ENCODE results near the gene APEH.

The APEH gene

GRCh38 chr3:49673715-49674496 lies at the start of gene APEH:
Gene APEH, plus strand, starts transcription at chr3:49674351. Its CDS starts 51 bp downstream, at chr3:49674402.
- Histone ChIP-seq H2AFZ (ENCODE audit: low read length) (peak within 1 kb of the TSS; percentile 64), H3K4me2 (ENCODE audit: low read depth, low read length, poor library complexity, severe bottlenecking) (peak within 1 kb of the TSS; percentile 97), H3K79me2 (ENCODE audit: insufficient read depth, low read length) (peaks cover 41% of the 10 kb centered on the region), H3K27me3 (ENCODE audit: insufficient read depth, low read length, poor library complexity, severe bottlenecking) (no peaks in the 10 kb centered on the region), H3F3A (ENCODE audit: low read depth) (0 out of 2 replicates have a peak, but pooled peaks cover 2% of the 10 kb centered on the region), H3K4me1 (ENCODE audit: insufficient read depth, low read length, poor library complexity, severe bottlenecking) (peaks cover 19% of the 10 kb centered on the region), H3K9ac (ENCODE audit: low read depth, low read length, poor library complexity, severe bottlenecking) (peak within 1 kb of the TSS; percentile 98), H3K9me2 (replicated peaks; ENCODE audit: low read depth, low read length) (no peaks in the 10 kb centered on the region), H4K20me1 (ENCODE audit: insufficient read depth, low read length, poor library complexity, severe bottlenecking) (peaks cover 13% of the 10 kb centered on the region), H3K36me3 (ENCODE audit: insufficient read depth, low read length) (peaks cover 22% of the 10 kb centered on the region; the same call in 1 of the 2 replicates), H3K4me3 (ENCODE audit: low read length, poor library complexity, severe bottlenecking) (peak within 1 kb of the TSS; percentile 88), H3K9me3 (ENCODE audit: insufficient read depth, low read depth, low read length) (no peaks in the 10 kb centered on the region)
- TF ChIP-seq CTCF (conservative IDR thresholded peaks at IDR 0.05; ENCODE audit: low read length) (no peak), EZH2phosphoT487 (IDR thresholded peaks at IDR 0.05; ENCODE audit: borderline replicate concordance) (no peak)

DNA sequence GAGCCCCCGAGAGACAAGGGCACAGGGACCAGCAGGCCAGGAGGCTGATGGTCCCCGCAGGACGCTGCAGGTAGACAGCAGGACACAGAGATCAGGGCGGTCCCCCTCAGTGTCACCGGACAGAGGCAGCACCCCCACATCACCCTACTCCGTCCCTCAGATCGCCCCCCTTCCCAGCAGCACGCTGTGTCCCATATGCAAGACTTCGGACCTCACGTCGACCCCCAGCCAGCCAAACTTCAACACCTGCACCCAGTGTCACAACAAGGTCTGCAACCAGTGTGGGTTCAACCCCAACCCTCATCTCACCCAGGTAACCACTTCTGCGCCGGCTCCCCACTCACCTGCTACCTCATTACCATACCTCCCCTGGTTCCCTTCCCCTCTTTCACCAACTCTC lies 49.1 kb upstream of the APEH start:
- H3K9me3 ChIP-seq (ENCODE audit: insufficient read depth, low read depth, low read length), result no peaks in the 10 kb centered on the region
- H3K9ac ChIP-seq (ENCODE audit: low read depth, low read length, poor library complexity, severe bottlenecking), result no peak overlapping the region
- no peaks in the 10 kb centered on the region for H3F3A ChIP-seq (ENCODE audit: low read depth)
- TF ChIP-seq CTCF (conservative IDR thresholded peaks at IDR 0.05; ENCODE audit: low read length) (no peak), EZH2phosphoT487 (IDR thresholded peaks at IDR 0.05; ENCODE audit: borderline replicate concordance) (no peak)
- no peaks in the 10 kb centered on the region for H3K36me3 ChIP-seq (ENCODE audit: insufficient read depth, low read length)
- H3K4me2 ChIP-seq (ENCODE audit: low read depth, low read length, poor library complexity, severe bottlenecking), result no peak overlapping the region
- H2AFZ ChIP-seq (ENCODE audit: low read length), result no peak overlapping the region
- H3K4me3 ChIP-seq (ENCODE audit: low read length, poor library complexity, severe bottlenecking), result no peak overlapping the region
- H3K4me1 ChIP-seq (ENCODE audit: insufficient read depth, low read length, poor library complexity, severe bottlenecking), result no peaks in the 10 kb centered on the region
- no peaks in the 10 kb centered on the region for H3K27me3 ChIP-seq (ENCODE audit: insufficient read depth, low read length, poor library complexity, severe bottlenecking)
- no peaks in the 10 kb centered on the region for H3K9me2 ChIP-seq (replicated peaks; ENCODE audit: low read depth, low read length)
- no peaks in the 10 kb centered on the region for H4K20me1 ChIP-seq (ENCODE audit: insufficient read depth, low read length, poor library complexity, severe bottlenecking)
- H3K79me2 ChIP-seq (ENCODE audit: insufficient read depth, low read length), result no peaks in the 10 kb centered on the region

GRCh38 chr3:49626101-49626581 lies 48.0 kb upstream of the APEH start:
- Histone ChIP-seq H3F3A (ENCODE audit: low read depth) (no peaks in the 10 kb centered on the region), H3K79me2 (ENCODE audit: insufficient read depth, low read length) (no peaks in the 10 kb centered on the region), H3K4me1 (ENCODE audit: insufficient read depth, low read length, poor library complexity, severe bottlenecking) (no peaks in the 10 kb centered on the region), H3K9me3 (ENCODE audit: insufficient read depth, low read depth, low read length) (no peaks in the 10 kb centered on the region), H4K20me1 (ENCODE audit: insufficient read depth, low read length, poor library complexity, severe bottlenecking) (no peaks in the 10 kb centered on the region), H3K4me3 (ENCODE audit: low read length, poor library complexity, severe bottlenecking) (no peak overlapping the region), H3K9me2 (replicated peaks; ENCODE audit: low read depth, low read length) (no peaks in the 10 kb centered on the region), H2AFZ (ENCODE audit: low read length) (no peak overlapping the region), H3K9ac (ENCODE audit: low read depth, low read length, poor library complexity, severe bottlenecking) (no peak overlapping the region), H3K36me3 (ENCODE audit: insufficient read depth, low read length) (no peaks in the 10 kb centered on the region), H3K27me3 (ENCODE audit: insufficient read depth, low read length, poor library complexity, severe bottlenecking) (no peaks in the 10 kb centered on the region), H3K4me2 (ENCODE audit: low read depth, low read length, poor library complexity, severe bottlenecking) (no peak overlapping the region)
- no peak for TF ChIP-seq EZH2phosphoT487 (IDR thresholded peaks at IDR 0.05; ENCODE audit: borderline replicate concordance)
- TF ChIP-seq CTCF (conservative IDR thresholded peaks at IDR 0.05; ENCODE audit: low read length), result no peak
